HG02642 (cell line): ENCODE results near the gene NNMT.

Source experiments
- ATAC-seq: cut with Tn5 transposase; IDR thresholded peaks from one replicate; pipeline ENCODE4 v1.9.1; 2021; ENCODE audit warnings: mild to moderate bottlenecking; ENCODE audit not compliant: unreplicated experiment, poor library complexity

The NNMT gene

DNA sequence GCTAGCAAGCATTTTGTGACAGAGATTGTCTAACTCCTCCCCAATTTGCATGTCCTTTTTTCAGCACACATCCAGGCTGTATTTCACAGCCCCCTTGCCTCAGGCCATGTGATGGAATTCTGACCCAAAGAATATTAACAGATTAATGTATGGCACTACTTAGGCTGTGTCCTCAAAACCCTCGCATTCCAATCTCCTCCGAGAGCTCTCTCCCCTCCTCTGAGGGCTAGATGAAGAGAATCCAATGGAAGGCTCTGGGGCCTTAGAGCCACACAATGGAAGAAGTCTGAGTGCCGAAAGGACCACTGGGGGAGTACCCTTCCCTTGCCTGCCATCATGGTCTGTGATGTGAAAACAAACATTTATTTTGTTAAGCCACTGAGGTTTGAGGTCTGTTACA lies 13.7 kb upstream of the NNMT start:
- no peak for ATAC-seq

DNA sequence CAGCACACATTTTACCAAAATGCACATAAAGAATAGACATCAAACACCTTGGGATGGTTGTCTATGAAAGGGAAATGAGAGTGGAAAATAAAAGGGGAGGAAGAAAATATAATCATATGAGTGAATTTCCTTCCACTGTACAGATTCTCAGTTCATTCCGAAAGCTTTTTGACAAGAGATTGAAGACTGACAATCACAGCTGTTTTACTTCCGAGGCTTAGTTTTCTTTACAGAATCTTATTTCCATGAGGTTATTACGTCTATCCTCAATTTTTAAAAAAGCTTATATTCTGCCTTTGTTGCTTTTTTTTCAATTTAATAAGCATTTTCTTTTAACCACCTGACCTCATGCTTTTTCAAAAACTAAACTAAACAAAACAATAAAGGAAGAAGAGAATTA lies 12.8 kb upstream of the NNMT start:
- ATAC-seq = no peak

DNA sequence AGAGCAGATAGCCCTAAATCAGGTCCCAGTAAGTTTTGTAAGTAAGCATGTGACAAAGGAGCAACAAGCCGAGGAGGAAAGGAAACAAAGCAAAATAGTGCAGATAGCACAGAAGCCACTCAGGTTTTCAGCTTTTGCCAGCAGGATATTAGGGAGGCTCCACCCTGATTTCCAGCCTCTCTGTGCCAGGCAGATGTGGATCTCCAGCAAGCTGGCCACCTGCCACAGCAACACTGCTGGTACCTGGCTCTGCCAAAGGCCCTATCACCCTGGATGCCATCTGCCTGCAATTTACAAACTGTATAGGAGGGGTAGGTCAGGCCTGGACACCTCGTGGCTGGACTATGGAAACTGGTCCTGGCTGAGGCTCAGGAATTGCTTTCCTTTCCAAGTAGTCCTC lies 12.2 kb upstream of the NNMT start:
- no peak for ATAC-seq

DNA sequence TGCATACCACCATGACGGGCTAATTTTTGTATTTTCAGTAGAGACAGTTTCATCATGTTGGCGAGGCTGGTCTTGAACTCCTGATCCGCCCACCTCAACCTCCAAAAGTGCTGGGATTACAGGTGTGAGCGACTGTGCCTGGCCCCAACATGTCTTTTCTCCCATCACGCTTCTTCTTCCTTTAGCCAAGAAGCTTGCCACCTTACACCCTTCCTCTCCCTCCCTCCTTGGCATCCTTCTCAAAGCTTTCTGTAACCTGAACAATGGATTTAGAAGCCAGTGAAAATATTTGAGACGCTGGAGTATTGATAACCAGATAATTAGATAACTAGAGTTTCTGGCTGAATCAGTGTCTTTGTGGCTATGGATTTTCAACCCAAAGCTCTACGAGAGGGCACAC lies 11.3 kb upstream of the NNMT start:
- no peak for ATAC-seq

DNA sequence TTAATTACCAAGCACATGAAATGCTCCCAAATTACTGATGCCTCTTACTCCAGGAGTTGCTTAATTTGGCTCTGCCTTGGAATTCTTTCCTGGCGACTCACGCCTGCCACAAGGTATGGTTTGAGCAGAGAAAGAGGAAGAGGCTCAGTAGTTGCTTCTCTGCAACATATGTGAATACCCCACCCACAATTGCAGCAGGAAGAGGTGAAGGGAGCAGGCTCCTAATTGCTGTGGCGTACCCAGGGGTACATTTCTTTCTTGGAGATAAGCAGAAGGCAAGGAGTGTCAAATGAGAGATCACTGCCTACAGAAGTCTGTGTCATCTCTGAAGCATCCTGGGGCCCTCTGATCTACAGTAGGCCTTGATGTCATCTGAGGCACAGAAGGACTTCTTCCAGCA lies 10.6 kb upstream of the NNMT start:
- no peak for ATAC-seq

DNA sequence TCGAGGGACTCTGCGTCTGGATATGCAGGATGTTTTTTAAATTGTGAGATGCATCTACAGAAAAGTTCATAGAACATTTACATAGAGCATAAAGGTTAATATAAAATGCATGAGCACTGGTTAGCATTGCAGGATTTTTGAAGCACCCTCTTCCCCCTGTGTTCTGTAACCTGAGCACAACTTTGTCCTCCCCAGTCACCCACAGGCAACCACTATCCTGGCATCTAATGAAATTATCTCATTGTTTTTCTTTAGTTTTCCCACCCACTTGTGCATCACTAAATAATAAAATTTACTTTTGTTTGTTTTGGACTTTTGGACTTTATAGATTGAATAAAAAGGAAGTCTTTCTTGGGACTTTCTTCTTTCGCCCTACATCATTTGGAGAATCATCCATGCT lies 10.0 kb upstream of the NNMT start:
- no peak for ATAC-seq

DNA sequence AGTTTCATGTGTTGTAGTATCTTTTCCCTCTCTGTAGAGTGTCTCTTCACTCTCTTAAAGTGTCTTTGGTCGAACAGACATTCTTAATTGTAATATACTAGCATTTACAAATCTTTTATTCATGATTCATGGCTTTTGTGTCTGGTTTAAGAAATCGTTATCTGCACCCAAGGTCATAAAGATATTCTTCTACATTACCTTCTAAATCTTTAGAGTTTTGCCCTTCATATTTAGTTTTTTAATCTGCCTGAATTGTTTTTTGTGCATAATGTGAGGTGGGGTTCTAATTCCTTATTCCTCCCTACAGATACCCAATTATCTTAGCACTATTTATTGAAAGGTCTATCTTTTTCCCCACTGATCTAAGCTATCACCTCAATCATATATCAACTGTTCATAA lies 9.0 kb upstream of the NNMT start:
- ATAC-seq = no peak

DNA sequence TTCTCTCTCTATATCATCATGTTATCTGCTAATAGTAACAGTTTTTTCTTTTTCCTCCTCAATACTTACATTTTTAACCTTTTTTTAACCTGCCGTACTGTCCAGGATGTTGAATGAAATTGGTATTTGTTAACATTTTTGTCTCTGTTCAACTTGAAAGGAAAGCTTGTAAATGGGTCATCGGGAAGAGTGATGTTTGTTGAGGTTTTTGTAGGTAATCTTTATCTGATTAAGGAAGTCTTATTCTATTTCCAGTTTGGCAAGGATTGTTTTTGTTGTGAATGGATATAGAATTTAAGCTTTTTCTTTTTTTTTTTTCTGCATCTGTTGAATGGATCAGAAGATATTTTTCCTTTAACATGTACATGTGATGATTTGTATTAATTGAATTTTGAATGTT lies 8.1 kb upstream of the NNMT start:
- ATAC-seq = no peak

DNA sequence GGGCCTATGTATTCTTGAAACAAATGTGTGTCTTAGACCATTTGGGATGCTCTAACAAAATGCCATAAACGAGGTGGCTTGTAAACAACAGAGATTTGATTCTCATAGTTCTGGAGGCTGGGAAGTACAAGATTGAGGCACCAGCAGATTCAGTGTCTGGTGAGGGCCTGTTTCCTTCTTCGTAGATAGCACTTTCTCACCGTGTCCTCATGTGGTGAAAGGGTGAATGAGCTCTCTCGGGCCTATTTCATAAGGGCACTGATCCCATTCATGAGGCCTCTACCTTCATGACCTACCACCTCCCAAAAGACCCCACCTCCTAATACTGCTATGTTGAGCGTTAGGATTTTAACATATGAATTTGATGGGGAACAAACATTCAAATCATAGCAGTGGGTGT lies 6.4 kb upstream of the NNMT start:
- ATAC-seq = no peak

DNA sequence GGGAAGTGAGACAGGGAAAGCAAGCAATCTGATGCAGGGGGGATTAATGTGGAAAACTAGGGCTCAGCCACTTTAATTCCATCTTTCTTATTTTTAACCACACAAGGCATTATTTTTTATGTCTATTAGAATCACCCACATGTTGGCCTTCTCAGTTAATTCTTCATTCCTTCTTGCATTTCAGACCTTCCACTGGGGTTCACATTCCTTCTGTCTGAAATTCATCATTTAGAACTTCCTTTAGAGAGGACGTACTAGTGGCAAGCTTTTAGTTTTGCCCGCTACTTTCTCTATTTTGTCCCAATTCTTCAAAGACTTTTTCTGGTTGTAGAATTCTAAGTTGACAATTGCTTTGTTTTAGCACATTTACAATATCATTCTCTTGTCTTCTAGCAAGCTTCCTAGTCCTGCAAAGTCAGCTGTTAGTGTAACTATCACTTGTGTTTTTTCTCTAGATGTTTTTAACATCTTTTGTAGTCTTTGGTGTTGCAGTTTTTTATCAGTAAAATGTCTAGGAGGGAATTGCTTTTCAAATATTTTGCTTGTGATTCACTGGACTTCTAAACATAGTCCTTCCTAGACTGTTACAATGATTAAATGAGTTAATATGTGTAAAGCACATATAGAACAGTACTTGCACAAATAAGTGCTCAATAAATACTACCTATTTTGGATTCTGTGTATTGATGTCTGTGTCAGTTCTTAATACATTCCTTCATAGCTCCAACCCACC lies 5.5 kb upstream of the NNMT start:
- ATAC-seq = no peak

DNA sequence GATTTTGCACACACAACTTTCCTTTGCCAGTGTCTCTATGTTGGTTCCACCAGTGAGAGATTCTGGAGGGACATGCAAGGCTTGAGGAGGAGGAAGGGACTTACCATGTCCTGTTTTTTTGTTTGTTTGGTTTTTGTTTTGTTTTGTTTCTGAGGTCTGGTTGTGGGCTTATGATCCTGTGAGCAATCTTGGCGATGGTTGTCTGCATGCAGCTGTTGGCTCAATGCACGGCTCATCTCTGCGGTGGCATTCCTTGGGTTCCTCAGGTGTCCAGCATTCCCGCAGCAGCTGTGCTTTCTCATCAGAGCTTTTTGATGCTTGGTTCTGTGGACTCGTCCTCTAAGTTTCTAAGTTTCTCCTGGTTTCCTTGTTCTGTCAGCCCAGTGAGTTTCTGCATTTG lies 4.8 kb upstream of the NNMT start:
- no peak for ATAC-seq

DNA sequence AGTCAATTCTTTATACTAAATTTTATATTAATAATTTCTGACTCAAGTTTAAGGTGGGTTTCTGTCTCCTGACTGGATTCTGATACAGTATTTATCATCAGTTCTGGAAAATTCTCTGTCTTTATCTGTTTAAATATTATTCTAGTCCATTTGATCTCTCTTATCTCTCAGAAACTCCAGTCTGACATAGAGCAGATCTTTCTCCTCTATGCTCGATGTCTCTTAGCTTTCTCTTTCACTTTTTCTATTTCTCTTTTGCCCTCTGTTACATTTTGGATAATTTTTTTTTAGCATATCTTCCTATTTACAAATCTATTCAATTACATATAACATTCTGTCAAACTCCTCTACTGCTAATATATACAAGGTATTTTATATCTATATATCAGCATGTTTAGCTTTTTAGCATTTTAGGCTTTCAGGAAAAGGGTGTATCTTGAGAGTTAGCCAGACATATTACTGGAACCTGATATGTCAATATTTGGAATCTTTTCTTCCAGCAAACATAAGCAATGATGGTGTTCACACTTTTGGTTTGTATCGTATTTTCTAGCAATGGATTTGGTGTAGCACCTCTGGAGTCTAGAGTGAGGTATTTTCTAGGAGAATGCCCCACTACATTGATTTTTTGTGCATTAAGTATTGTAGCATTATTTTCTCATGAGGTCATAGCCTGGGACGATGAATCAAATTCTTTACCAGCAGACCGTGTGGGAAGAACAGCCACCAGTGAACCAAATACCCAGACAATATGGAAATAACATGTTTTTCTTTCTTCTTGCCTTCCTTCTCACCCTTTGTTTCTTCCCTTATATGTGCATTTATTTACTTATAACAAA lies 4.1 kb upstream of the NNMT start:
- ATAC-seq = no peak

DNA sequence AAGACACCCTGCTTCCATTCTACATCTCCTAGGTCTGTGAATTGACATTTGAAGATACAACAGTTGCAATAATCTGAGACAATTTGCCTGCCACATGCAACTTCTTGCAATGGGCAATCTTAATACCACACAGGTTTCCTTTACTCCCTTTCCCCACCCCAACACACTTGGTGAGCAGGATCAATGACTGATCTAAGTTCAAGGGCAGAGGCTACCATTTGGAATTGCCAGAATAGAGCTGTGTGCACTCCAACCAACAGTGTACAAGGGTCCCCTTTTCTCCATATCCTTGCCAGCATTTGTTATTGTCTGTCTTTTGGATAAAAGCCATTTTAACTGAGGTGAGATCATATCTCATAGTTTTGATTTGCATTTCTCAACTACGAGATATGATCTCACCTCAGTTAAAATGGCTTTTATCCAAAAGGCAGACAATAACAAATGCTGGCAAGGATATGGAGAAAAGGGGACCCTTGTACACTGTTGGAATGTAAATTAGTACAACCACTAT lies 2.9 kb upstream of the NNMT start:
- no peak for ATAC-seq

DNA sequence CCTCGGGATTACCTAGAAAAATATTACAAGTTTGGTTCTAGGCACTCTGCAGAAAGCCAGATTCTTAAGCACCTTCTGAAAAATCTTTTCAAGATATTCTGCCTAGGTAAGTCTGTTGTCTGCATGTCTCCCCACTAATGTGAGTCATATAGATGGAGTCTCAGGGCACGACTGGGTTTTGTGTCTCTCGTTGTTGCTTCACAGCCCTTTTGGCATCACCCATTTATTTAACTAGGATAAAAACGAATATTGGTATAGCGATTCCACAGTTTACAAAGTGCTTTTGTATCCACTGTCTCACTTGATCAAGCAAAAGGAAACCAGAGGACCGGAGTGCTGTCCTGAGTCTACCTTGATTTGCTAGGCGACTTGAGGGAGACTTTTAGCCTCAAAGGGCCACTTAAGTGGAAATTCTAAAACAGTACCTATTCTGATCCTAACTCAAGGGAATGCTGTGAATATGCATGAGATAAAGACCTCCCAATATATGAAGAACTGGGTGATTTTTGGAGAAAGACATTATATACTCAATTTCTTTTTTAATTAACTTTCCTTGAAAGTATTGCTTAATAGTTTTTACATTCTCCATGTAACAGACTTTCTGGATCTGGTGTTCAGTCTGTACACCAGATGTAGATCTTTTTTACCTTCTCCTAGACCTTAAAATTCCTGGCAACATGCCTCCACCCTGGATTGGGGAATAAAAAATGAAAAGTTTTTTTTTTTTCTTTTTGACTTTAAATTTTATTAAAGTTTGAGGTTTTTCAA lies 590 bp downstream of the NNMT start:
- no peak for ATAC-seq

DNA sequence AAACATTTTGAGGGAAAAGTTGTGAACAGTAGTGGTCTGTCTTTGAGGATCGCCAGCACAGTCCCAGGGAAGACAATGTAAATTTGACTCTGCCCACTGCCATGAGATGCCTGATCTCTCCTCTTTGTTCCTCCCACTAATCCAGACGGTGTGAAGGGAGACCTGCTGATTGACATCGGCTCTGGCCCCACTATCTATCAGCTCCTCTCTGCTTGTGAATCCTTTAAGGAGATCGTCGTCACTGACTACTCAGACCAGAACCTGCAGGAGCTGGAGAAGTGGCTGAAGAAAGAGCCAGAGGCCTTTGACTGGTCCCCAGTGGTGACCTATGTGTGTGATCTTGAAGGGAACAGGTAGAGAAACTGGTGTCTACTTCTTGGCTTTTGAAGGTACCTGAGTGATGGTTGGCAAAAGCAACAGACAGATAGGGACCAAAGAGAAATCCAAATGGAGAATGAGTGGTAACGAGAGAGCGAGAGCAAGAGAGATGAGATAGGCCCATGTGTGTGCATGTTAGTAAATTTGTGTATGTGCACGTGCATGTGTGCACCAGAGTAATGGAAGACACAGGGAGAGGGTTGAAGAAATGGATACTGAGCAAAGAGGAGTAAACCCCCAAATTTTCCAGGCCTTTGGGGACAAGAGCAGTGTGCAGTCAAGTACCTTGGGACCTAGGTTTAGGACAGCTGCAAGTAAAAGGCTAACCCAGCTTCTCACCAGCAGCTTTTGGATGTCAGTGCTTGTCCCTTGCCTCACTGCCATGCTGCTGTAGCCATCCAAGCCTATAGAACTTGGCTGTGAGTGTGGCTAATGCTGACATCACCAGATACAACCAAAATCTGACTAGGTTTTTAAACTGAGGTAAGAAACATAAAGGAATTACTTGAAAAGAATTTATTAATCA lies 1.9 kb downstream of the NNMT start:
- ATAC-seq = no peak

DNA sequence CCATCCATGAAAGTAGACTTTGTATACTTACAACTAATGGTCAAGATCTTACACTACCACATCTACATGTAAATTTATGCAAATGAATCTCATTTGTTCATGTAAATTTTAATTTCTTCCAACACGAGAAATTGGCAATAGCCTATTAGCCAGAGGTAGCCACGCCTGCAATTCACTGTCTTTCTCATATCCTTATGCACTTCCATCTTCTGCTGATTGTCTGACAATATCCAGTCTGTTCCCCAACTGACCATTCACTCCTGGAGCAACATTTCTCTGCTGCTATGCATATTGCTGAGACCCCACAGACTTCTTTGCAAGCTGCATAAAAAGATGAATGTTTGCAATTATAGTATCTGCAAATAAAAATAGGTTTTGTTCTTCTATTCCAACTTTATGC lies 2.5 kb downstream of the NNMT start:
- no peak for ATAC-seq

DNA sequence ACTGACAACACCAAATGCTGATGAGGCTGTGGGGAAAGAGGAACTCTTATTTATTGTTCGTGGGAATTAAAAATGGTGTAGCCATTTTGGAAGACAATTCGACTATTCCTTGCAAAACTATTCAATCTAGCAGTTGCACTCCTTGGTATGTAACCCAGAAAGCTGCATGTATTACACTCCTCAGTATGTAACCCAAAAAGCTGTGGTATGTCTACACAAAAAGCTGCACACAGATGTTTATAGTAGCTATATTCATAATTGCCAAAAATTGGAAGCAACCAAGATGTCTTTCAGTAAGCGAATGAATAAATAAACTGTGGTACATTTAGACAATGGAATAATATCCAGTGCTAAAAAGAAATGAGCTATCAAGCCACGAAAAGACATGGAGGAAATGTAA lies 4.9 kb downstream of the NNMT start:
- no peak for ATAC-seq

DNA sequence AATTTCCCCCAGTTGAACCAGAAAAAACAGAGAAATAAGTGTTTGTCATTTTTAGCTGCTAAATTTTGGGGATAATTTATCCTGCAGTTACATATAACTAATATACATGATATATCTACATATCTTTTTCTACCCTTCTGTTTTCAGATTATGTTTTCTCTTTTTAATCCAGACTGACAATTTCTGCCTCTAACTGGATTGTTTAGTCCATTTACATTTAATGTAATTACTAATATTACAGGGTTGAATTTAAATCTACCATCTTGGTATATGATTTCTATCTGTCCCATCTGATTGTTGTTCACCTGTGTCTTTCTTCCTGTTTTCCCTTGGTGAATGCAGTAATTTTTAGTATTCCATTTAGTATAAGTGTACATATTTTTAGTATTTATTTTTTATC lies 5.7 kb downstream of the NNMT start:
- no peak for ATAC-seq

DNA sequence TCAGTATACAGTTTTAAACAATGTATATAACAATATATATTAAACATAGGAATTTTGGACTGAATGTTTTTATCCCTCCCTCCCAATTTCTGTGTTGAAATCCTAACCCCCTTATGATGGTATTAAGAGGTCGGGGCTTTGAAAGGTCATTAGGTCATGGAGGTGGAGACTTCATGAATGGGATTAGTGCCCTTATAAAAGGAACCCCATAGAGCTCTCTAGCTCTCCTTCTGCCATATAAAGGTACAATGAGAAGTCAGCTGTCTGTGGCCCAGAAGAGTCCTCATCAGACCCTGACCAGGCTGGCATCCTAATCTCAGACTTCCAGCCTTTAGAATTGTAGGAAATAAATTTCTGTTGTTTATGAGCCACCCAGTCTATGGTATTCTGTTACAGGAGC lies 6.5 kb downstream of the NNMT start:
- ATAC-seq = no peak

DNA sequence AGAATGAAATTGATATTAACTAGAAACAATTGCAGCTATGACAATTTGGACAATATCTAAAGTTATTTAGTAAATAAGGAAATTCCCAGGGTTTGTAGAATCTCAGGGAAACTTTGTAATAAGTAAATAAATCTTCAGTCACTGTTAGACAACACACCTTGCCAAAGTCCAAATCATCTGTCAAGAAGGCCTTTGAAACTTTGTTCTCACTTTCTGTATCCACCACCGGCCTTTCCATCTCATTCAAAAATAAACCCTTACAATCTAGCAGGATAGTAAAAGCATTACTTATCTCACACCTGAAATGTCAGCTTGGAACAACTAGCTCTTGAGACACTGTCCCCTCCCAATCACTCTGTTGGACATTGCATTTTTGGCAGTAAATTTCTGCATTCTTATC lies 7.9 kb downstream of the NNMT start:
- no peak for ATAC-seq
